Measurements from ENCODE around the gene PPP1R1C.
"Not testable (repeated sequence)": the region's sequence is repeated elsewhere in the genome, so short reads cannot be mapped to it uniquely, and the experiment has no call there.

The PPP1R1C gene, protein sequence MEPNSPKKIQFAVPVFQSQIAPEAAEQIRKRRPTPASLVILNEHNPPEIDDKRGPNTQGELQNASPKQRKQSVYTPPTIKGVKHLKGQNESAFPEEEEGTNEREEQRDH

GRCh38 chr2:181985632-181986205 is at the start of gene PPP1R1C:
Gene PPP1R1C, plus strand, starts transcription at chr2:181985853. Its CDS starts 258 bp downstream, at chr2:181986111.
- no peak for DNase-seq (ENCODE audit: low read depth)

DNA sequence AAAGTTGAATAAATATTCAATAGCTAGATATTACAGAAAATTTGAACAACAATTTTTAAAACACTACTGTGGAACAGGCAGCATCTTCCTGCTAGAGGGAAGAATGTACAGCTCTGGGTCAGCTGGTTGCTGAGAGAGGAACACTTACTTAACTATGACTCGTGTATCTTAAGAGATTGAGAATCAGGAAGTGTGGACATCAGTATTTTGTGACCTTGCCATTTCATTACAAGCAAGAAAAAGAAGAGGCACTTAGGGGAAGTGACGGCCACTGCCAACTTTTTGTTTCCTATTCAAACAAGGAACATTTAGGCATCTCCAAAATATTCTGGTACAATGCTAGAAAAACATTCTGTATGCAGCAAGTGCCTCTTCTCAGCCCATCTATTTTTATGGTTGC is 48.2 kb upstream of the PPP1R1C start:
- no peak for DNase-seq (ENCODE audit: low read depth)

- no peak for DNase-seq (ENCODE audit: low read depth)
These were observed 42.1 kb upstream of the PPP1R1C start for GRCh38 chr2:181943411-181944124.

GRCh38 chr2:181944164-181944913 is 41.3 kb upstream of the PPP1R1C start:
- no peak for DNase-seq (ENCODE audit: low read depth)

- no peak for DNase-seq (ENCODE audit: low read depth)
These were observed 40.8 kb upstream of the PPP1R1C start for GRCh38 chr2:181944914-181945291.

DNA sequence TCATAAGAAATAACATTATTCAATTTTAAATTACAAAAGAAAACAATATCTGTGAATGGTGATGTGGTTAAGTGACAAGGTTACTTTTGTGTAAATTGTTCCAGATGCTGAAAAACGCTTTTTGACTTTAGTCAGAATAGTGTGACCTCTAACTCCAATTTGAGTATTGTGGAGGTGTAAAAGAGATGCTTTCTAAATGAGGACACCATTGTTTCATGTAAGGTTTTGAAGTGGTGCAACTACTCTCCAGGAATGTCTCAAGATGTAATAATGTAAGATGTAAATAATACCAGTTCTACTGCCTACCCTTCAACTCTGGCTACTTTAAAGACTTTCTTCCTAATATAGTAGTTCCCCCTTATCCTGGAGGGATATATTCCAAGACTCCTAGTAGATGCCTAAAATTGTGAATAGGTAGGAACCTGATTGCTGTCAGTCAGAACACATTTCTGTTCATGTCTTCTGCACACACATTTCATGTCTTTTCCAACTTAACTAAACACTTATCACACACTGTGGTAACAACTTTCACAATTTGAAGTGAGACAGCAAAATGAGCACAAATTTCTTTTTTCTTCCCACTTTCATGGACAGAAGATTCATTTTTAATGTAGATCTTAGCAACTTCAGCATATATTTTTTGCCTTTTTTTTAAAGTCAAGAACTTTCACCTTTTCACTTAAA is 39.1 kb upstream of the PPP1R1C start:
- DNase-seq (ENCODE audit: low read depth) = no peak

GRCh38 chr2:181947273-181947672 is 38.4 kb upstream of the PPP1R1C start:
- DNase-seq (ENCODE audit: low read depth) = no peak

- DNase-seq (ENCODE audit: low read depth) = no peak
These were observed 37.4 kb upstream of the PPP1R1C start for GRCh38 chr2:181948227-181948626.

DNA sequence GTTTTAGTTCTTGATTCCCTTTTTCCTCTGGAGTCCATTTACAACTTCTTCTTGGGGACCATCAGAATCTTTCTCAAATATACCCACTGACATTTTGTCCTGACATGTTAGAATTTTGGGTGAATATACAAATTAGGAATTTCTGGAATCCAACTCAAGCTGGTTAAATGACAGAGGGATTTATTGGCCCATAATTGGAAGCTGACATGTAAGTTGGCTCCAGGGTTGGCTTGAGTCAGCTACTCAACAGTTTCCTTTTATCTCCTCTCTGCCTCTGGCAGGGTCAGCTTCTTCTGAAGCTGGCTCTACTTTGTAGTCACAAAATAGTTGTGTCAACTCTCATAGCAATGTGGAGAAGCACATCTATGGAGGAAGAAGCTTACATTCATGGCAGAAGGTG is 36.6 kb upstream of the PPP1R1C start:
- DNase-seq (ENCODE audit: low read depth) = no peak

GRCh38 chr2:181952404-181953226 is 33.0 kb upstream of the PPP1R1C start:
- DNase-seq (ENCODE audit: low read depth) = no peak

DNA sequence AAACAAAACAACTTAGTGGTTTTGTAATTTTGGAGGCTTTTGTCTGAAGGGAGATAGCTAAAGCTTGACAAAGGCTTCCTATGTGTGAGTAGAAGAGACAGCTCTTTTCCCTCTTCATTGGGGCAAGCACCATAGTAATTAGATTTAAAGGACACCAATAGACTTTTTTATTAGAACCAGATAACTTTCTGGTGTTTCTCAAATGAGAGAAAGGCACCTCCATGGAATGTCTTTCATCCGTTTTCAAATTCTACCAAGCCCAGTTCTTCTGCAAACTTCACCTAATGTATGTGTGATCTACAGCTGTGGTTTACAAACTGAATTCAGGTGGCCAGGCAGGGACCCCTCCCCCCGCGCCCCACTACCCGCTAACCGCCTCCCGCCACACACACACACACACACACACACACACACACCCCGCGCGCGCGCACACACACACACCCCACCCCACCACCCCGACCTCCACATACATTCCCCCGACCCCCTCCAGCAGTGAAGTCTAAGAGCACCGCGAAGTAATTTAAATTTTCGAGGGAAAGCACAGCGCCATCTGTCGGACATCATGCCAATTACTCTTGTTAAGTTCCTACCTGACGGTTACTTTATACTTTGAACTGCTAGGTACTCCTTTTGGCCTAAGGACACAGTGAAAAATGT is 31.6 kb upstream of the PPP1R1C start:
- peak; percentile 47 for DNase-seq (ENCODE audit: low read depth)

DNA sequence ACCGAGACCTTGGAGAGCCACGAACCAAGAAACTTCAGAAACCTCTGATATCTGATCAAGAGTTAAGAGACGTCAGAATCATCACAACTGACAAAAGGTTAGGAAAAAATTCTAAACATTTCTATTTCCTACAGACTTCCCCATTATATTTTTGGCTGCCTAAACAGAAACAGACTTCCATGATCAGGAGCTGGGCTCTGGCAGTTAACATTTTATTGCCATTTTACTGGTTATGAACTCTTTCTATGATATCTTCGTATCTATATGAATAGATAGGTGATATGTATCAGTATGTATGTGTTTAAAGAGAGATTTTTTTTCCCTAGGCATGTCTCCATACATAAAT is 31.1 kb upstream of the PPP1R1C start:
- no peak for DNase-seq (ENCODE audit: low read depth)

DNA sequence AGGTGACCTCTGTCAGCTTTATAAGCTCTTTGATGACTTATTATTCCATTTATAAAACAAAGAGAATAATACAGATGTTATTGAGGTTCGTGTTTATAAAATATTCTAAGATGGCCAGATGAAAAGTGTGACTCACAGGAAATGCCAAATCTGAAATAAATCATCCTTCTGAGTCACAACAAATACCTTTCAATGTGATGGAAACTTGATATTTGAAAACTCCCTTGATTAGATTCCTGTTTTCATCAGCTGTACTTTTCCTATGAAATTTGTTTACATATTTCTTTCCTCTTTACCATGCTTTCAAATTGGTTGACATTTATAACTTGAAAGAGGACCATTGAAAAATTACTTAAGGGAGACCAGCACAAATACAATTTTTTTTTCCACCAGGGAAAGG is 30.6 kb upstream of the PPP1R1C start:
- DNase-seq (ENCODE audit: low read depth) = no peak

DNA sequence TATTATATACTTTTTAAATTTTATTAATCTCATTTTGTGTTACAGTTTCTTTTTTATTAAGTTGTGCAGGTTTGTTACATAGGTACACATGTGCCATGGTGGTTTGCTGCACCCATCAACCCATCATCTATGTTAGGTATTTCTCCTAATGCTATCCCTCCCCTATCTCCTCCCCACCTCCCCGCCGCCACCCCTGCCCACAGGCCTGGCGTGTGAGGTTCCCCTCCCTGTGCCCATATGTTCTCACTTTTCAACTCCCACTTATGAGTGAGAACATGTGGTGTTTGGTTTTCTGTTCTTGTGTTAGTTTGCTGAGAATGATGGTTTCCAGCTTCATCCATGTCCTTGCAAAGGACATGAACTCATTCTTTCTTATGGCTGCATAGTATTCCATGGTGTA is 29.8 kb upstream of the PPP1R1C start:
- not testable (repeated sequence) for DNase-seq (ENCODE audit: low read depth)

DNA sequence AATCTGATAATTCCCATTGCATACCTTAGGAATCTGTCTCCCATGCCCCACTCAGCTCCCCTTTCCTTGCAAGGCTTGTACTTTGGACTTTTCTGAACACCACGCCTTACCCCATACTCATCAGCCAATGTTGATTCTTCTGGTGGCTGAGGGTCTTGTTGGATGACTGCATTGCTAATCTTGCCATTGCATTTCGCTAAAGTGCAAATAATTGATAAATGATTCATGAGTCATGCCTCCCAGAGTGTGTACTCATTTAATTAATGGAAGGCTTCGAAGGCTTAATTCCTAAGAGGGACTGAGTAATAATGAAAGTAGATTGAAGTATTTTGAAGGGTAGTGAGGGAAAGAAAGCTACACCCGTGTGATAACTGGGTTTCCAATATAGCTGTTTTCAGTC is 28.0 kb upstream of the PPP1R1C start:
- no peak for DNase-seq (ENCODE audit: low read depth)

GRCh38 chr2:181958726-181959125 is 26.9 kb upstream of the PPP1R1C start:
- no peak for DNase-seq (ENCODE audit: low read depth)

- DNase-seq (ENCODE audit: low read depth) = no peak
These were observed 26.1 kb upstream of the PPP1R1C start for GRCh38 chr2:181959508-181959907.

DNA sequence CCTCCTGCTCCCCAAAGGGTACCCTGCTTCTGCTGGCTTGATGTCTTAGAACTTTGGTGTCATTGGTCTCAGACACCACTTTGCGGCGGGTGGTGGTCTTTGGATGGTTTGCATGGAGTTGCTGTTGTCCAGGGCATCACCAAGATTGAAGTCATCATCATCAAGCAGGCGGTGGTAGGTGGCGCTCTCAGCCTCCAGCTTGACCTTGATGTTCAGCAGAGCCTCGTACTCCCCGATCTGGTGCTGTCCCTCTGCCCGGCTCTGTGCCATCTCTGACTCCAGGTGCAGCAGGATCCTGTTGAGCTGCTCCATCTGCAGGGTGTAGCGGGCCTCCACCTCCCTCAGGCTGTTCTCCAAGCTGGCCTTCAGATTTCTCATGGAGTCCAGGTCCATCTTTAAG is 24.5 kb upstream of the PPP1R1C start:
- DNase-seq (ENCODE audit: low read depth) = not testable (repeated sequence)

DNA sequence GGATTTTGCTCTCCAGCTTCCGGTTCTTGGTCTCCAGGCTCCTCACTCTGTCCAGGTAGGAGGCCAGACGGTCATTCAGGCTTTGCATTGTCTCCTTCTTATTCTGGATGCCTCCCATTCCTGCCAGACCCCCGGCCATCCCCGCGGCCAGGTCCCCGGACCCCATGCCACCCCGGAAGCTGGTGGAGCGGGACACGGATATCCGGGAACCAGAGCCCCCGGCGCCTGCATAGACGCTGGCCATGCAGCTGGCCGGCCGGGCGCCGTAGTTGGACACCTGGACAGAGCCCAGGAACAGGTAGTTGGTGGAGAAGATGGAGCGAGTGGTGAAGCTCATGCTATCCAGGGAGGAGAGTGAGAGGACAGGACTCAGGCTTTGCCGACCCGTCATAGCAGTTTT is 23.5 kb upstream of the PPP1R1C start:
- no peak for DNase-seq (ENCODE audit: low read depth)

- no peak for DNase-seq (ENCODE audit: low read depth)
These were observed 15.4 kb upstream of the PPP1R1C start for GRCh38 chr2:181970160-181970794.

DNA sequence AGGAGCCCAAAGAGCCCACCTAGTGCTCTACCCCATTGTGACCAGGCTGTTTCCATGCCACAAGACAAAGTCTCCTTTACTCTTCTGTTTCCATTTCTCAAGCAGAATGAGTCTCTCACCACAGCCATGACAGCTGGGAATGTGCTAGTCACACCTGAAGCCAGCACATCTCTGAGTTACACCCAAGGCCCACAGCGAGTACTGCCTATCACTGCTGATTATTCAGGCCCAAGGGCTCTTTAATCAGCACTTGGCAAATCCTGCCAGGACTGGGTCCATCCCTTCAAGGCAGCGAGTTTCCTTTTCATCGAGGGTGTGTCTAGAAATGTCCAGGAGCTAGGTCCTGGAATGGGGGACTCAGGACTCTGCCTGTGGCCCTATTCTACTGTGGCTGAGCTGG is 14.6 kb upstream of the PPP1R1C start:
- no peak for DNase-seq (ENCODE audit: low read depth)

Data from activated T-cell treated with anti-CD3 and anti-CD28 coated beads for 24 hours (primary cell).